IMR-90 (cell line): Measurements from ENCODE around the gene NAT8.

Experiments
- BHLHE40 ChIP-seq: fragments of 150-350 bp; IDR thresholded peaks from 2 replicates; pipeline ENCODE4 v1.6.1; 2016; ENCODE audit warnings: mild to moderate bottlenecking, low read depth, low read length
- CEBPB ChIP-seq: IDR thresholded peaks from 2 replicates; pipeline ENCODE4 v1.6.1; 2012; ENCODE audit warnings: low read depth, low read length, improper control_type of control experiment
- CHD1 ChIP-seq: IDR thresholded peaks from 2 replicates; pipeline ENCODE4 v1.6.1; 2012; ENCODE audit warnings: low read depth, low read length, improper control_type of control experiment
- MAFK ChIP-seq: IDR thresholded peaks from 2 replicates; pipeline ENCODE4 v1.6.1; 2012; ENCODE audit warnings: low read depth, low read length, improper control_type of control experiment
- MAZ ChIP-seq: IDR thresholded peaks from 2 replicates; pipeline ENCODE4 v1.6.1; 2012; ENCODE audit warnings: low read depth, mild to moderate bottlenecking, low read length, improper control_type of control experiment, moderate library complexity, borderline replicate concordance
- MXI1 ChIP-seq: IDR thresholded peaks from 2 replicates; pipeline ENCODE4 v1.6.1; 2012; ENCODE audit warnings: low read depth, mild to moderate bottlenecking, low read length, moderate library complexity, borderline replicate concordance
- NFE2L2 ChIP-seq: fragments of 150-350 bp; IDR thresholded peaks from 2 replicates; pipeline ENCODE4 v1.6.1; 2016; ENCODE audit warnings: low read depth, mild to moderate bottlenecking, low read length
- POLR2A ChIP-seq: IDR thresholded peaks from 2 replicates; pipeline ENCODE4 v1.6.1; 2012; ENCODE audit warnings: mild to moderate bottlenecking, low read depth, low read length
- RAD21 ChIP-seq: IDR thresholded peaks from 2 replicates; pipeline ENCODE4 v1.6.1; 2012; ENCODE audit warnings: low read length, improper control_type of control experiment
- RCOR1 ChIP-seq: IDR thresholded peaks from 2 replicates; pipeline ENCODE4 v1.6.1; 2012; ENCODE audit warnings: mild to moderate bottlenecking, low read length, improper control_type of control experiment; ENCODE audit not compliant: insufficient replicate concordance
- RFX5 ChIP-seq: IDR thresholded peaks from 2 replicates; pipeline ENCODE4 v1.8.0; 2012; ENCODE audit warnings: low read depth, mild to moderate bottlenecking, low read length, moderate library complexity
- SMC3 ChIP-seq: fragments of 150-350 bp; IDR thresholded peaks from 2 replicates; pipeline ENCODE4 v1.6.1; 2016; ENCODE audit warnings: low read depth, mild to moderate bottlenecking, antibody characterized with exemption, low read length, moderate library complexity
- TF ChIP-seq, protein P1 (sequence below): conservative IDR thresholded peaks from 2 replicates; pipeline ENCODE4 v1.5.1; 2012; ENCODE audit warnings: mild to moderate bottlenecking, low read depth, low read length, improper control_type of control experiment
- TF ChIP-seq, protein P2 (sequence below): fragments of 150-350 bp; IDR thresholded peaks from 2 replicates; pipeline ENCODE4 v1.6.1; 2017; ENCODE audit warnings: mild to moderate bottlenecking, antibody characterized with exemption, low read length, low read depth

DNA sequence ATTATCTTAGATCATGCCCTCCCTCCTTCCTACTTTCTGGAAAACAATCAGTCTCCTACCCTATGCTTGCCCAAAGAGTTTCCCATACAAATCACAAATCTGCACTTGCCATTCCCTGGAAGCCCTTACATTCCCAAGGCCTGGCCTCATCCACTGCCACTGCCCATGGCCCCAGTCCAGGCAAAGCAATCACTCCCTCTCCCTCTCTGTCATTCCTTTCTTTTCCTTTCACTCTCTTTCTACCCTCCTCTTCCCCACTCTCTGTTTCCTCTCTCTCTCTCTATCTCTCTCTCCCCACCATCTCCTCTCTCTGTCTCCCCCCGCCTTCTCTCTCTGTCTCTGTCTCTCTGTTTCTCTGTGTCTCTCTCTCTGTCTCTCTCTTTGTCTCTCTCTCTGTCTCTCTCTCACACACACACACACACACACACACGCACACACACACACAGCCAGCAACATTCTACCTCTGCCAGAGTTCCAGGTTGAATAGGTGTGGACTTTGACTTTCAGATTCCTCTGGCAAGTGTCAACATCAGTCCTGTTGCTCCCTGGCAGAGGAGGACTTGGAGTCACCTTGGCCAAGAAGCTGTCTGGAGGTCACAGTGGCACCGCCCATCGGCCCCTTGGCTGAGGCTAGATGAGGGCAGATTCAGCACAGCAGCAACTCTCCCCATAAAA, 43.7 kb upstream of the NAT8 start:
- no peak for TF ChIP-seq POLR2A
- TF ChIP-seq, protein P1, sequence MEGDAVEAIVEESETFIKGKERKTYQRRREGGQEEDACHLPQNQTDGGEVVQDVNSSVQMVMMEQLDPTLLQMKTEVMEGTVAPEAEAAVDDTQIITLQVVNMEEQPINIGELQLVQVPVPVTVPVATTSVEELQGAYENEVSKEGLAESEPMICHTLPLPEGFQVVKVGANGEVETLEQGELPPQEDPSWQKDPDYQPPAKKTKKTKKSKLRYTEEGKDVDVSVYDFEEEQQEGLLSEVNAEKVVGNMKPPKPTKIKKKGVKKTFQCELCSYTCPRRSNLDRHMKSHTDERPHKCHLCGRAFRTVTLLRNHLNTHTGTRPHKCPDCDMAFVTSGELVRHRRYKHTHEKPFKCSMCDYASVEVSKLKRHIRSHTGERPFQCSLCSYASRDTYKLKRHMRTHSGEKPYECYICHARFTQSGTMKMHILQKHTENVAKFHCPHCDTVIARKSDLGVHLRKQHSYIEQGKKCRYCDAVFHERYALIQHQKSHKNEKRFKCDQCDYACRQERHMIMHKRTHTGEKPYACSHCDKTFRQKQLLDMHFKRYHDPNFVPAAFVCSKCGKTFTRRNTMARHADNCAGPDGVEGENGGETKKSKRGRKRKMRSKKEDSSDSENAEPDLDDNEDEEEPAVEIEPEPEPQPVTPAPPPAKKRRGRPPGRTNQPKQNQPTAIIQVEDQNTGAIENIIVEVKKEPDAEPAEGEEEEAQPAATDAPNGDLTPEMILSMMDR, result no peak
- TF ChIP-seq MAZ, result no peak
- TF ChIP-seq, protein P2, sequence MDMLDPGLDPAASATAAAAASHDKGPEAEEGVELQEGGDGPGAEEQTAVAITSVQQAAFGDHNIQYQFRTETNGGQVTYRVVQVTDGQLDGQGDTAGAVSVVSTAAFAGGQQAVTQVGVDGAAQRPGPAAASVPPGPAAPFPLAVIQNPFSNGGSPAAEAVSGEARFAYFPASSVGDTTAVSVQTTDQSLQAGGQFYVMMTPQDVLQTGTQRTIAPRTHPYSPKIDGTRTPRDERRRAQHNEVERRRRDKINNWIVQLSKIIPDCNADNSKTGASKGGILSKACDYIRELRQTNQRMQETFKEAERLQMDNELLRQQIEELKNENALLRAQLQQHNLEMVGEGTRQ, result no peak
- TF ChIP-seq NFE2L2, result no peak
- no peak for TF ChIP-seq CEBPB
- TF ChIP-seq SMC3, result no peak
- TF ChIP-seq CHD1, result no peak
- TF ChIP-seq RFX5, result no peak
- TF ChIP-seq MXI1, result no peak
- TF ChIP-seq RCOR1, result no peak
- no peak for TF ChIP-seq RAD21
- TF ChIP-seq BHLHE40, result no peak
- no peak for TF ChIP-seq MAFK
